ENCODE data around the gene FHL3. TPM values are rescaled to one million over a fixed set of nuclear protein-coding genes. Genes with fewer than 3 reads are reported as not detected.
A peak's percentile ranks its signal among the peaks of the same experiment; 100 is the strongest.

Gene FHL3
- polyA plus RNA-seq, 2 of the 4 experiments (the other 2 are of a cell fraction) = 1.4 to 5.4 TPM

DNA sequence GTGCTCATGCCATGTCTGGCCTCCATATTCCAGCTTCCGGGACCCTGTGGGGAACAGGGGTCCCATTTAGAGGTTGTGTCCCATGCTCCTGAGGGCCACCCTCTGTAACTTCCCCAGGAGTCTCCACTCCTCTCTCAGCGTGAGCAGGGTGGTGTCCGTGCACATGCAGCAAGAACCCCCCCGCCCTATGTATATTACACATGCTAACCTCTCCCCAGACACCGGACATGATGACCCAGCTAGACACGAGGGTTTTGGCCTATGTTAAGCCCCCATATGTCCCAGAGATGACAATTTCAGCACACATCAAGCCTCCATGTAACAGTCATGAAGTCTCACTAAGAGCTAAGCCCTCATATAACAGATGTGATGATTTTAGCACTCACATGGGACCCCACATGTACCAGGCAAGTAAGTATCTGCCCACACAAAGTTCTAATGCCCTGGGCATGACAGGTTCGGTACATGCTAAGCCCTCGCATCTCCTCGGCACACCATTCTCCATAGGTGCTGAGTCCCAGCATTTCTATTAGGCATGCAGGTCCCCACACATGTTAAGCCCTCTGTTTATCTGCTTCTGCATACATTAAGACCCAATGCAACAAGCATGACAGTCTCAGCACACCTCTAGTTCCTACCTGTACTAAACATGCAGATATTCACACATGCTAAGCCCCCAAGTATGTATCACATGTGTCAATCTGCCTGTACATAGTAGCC is 7.1 kb downstream of the FHL3 start:
- peak overlapping the region in 1 of 2 experiments; percentile 87; a peak in 3 of 6 replicates for H3K27ac ChIP-seq
- ChIA-PET POLR2A (no interaction called here), CTCF (interaction anchor here (1.0 to 6.9 kb wide), 3 partner anchors 8 to 20 kb away, joined by 3 to 53 read pairs (median 8); partner anchors contain the start of gene SF3A3)
- ATAC-seq = no peak
- H3K4me3 ChIP-seq = no peak overlapping the region
- H3K4me2 ChIP-seq = no peak overlapping the region
- no peak for DNase-seq (ENCODE audit: low read depth in 1 of 2, low spot score in 1 of 2)
- WGBS (ENCODE audit: missing lambda C conversion rate) = 81% methylated on average over 9 of the region's 9 CpGs
- FAIRE-seq = no peak
- TF ChIP-seq NPAS2 (CRISPR knock-in tag; IDR thresholded peaks at IDR 0.05; ENCODE audit: borderline replicate concordance) = no peak
- TF ChIP-seq FOXS1 (CRISPR knock-in tag; IDR thresholded peaks at IDR 0.05) = no peak
- no peak for TF ChIP-seq JUN (IDR thresholded peaks at IDR 0.05)
- no peak for TF ChIP-seq NR3C1 (IDR thresholded peaks at IDR 0.05)
- no peak for TF ChIP-seq CBX2 (IDR thresholded peaks at IDR 0.05; ENCODE audit: borderline replicate concordance, low read depth)
- TF ChIP-seq MAZ (IDR thresholded peaks at IDR 0.05; ENCODE audit: borderline replicate concordance, low read depth, low read length) = no peak
- no peak for TF ChIP-seq RCOR1 (IDR thresholded peaks at IDR 0.05; ENCODE audit: low read depth, low read length)
- no peak for TF ChIP-seq SREBF2 (IDR thresholded peaks at IDR 0.05)
- TF ChIP-seq BHLHE40 (IDR thresholded peaks at IDR 0.05; ENCODE audit: low read depth, low read length) = no peak
- no peak for TF ChIP-seq TFCP2L1 (CRISPR knock-in tag; IDR thresholded peaks at IDR 0.05)
- no peaks in the 10 kb centered on the region for H3K9me3 ChIP-seq
- H3K4me1 ChIP-seq = peaks cover 31% of the 10 kb centered on the region

DNA sequence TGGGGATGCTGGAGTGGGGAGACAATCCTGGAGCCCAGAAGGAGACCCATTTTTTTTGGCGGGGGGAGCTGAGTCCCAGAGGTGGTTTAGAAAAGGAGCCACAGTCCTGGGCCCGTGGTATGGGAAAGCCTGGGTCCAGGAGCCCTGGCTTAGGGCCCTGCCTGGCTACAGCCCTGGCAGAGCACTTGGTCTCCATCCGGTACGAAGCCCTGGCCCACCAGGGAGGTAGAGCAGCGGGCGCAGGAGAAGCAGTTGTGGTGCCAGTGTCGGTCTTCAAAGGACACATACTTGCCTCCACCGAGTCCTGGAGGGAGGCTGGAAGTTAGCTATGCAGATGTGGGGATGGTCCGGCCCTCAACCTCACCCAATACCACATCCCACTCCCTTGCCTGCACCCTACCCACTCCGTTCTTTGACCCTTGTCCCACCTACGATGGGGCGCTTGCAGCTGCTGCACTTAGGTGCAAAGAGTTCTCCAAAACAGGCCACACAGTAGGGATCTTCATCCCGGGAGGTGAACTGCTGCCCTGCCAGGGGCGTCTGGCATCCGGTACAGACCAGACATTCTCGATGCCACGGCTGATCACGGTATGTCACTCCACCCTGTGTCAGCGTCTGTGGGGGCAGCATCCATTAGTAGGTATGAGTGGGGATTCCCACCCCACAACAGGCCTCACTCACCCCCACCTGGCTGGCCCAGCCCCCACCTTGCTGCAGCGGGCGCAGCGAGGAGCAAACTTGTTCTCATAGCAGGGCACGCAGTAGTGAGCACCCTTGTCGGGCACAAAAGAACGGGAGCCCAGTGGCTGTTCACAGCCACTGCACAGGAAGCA is 7.8 kb downstream of the FHL3 start:
- ATAC-seq = no peak
- WGBS (ENCODE audit: missing lambda C conversion rate) = 97% methylated on average over 9 of the region's 25 CpGs
- Histone ChIP-seq H3K27ac (no peak overlapping the region), H3K4me2 (no peak overlapping the region), H3K4me1 (peaks cover 31% of the 10 kb centered on the region), H3K9me3 (no peaks in the 10 kb centered on the region), H3K4me3 (no peak overlapping the region)
- ChIA-PET POLR2A (no interaction called here), CTCF (interaction anchor here (2.1 to 6.9 kb wide), 2 partner anchors 7 to 21 kb away, joined by 8 to 53 read pairs; partner anchors contain the start of gene SF3A3)
- TF ChIP-seq HOXA7 (CRISPR knock-in tag; IDR thresholded peaks at IDR 0.05) = no peak
- TF ChIP-seq TP53 (CRISPR knock-in tag; IDR thresholded peaks at IDR 0.05) = no peak
- TF ChIP-seq, protein P1, sequence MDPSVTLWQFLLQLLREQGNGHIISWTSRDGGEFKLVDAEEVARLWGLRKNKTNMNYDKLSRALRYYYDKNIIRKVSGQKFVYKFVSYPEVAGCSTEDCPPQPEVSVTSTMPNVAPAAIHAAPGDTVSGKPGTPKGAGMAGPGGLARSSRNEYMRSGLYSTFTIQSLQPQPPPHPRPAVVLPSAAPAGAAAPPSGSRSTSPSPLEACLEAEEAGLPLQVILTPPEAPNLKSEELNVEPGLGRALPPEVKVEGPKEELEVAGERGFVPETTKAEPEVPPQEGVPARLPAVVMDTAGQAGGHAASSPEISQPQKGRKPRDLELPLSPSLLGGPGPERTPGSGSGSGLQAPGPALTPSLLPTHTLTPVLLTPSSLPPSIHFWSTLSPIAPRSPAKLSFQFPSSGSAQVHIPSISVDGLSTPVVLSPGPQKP (IDR thresholded peaks at IDR 0.05; ENCODE audit: low read depth, low read length) = no peak
- no peak for TF ChIP-seq RNF2 (IDR thresholded peaks at IDR 0.05; ENCODE audit: borderline replicate concordance, low read depth)
- TF ChIP-seq, protein P2, sequence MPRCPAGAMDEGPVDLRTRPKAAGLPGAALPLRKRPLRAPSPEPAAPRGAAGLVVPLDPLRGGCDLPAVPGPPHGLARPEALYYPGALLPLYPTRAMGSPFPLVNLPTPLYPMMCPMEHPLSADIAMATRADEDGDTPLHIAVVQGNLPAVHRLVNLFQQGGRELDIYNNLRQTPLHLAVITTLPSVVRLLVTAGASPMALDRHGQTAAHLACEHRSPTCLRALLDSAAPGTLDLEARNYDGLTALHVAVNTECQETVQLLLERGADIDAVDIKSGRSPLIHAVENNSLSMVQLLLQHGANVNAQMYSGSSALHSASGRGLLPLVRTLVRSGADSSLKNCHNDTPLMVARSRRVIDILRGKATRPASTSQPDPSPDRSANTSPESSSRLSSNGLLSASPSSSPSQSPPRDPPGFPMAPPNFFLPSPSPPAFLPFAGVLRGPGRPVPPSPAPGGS (IDR thresholded peaks at IDR 0.05) = no peak
- no peak for TF ChIP-seq ESRRA (IDR thresholded peaks at IDR 0.05; ENCODE audit: borderline replicate concordance, low read length)
- no peak for TF ChIP-seq CEBPB (IDR thresholded peaks at IDR 0.05)
- no peak for TF ChIP-seq KDM5A (IDR thresholded peaks at IDR 0.05)
- no peak for TF ChIP-seq BHLHE40 (IDR thresholded peaks at IDR 0.05; ENCODE audit: low read depth, low read length)
- FAIRE-seq = no peak
- no peak for DNase-seq (ENCODE audit: low read depth in 1 of 2, low spot score in 1 of 2)

DNA sequence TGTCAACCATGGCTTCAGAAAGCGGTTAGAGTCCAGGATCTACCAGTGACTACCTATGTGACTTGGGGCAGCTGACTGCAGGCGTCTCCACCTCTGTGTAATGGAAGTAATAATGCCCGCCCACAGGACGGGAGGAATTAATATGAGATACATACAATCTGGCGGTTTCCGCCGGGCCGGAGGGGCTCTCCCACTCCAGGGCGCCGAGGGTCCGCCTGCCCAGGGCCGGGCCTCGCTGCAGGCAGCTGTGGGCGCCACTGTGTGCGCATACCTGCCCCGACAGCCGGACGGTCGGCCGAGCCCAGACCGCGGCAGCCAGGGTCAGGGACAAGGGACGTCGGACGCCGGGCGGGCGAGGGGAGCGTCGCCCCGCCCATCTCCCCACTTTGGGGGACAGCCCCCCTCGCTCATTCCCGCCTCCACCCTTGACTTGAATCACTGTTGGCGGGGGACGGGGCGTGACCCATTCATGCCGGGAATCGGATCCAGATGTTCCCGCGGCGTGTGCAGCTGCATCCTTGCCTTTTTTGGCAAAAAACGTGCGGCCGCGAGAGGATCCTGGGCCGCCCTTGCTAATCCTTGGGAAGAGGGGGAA is 9.5 kb downstream of the FHL3 start:
- ChIA-PET CTCF (interaction anchor here (0.9 kb wide), 1 partner anchor 839 kb away, joined by 3 read pairs; no protein-coding TSS in a partner anchor), POLR2A (no interaction called here)
- peaks cover 22% of the 10 kb centered on the region for H3K4me1 ChIP-seq
- TF ChIP-seq HOXA7 (CRISPR knock-in tag; IDR thresholded peaks at IDR 0.05) (no peak), ZC3H11A (IDR thresholded peaks at IDR 0.05) (no peak), FOSB (CRISPR knock-in tag; IDR thresholded peaks at IDR 0.05) (no peak), EHF (CRISPR knock-in tag; IDR thresholded peaks at IDR 0.05) (no peak), MAZ (IDR thresholded peaks at IDR 0.05; ENCODE audit: borderline replicate concordance, low read depth, low read length) (no peak), POLR2AphosphoS2 (conservative IDR thresholded peaks at IDR 0.05; ENCODE audit: low read length) (no peak), RAD21 (conservative IDR thresholded peaks at IDR 0.05 in 1 of 2, IDR thresholded peaks at IDR 0.05 in 1 of 2) (no peak), TFCP2L1 (CRISPR knock-in tag; IDR thresholded peaks at IDR 0.05) (no peak), ESRRA (IDR thresholded peaks at IDR 0.05; ENCODE audit: borderline replicate concordance, low read length) (no peak), GATA3 (IDR thresholded peaks at IDR 0.05; ENCODE audit: borderline replicate concordance) (no peak), SMC3 (IDR thresholded peaks at IDR 0.05) (no peak), FOSL2 (IDR thresholded peaks at IDR 0.05) (no peak), FOSL2 (CRISPR knock-in tag; IDR thresholded peaks at IDR 0.05) (no peak), CBX8 (IDR thresholded peaks at IDR 0.05) (no peak)
- WGBS (ENCODE audit: missing lambda C conversion rate) = 92% methylated on average over 45 of the region's 46 CpGs
- no peak overlapping the region for H3K4me2 ChIP-seq
- DNase-seq (ENCODE audit: low read depth in 1 of 2, low spot score in 1 of 2) (no peak), FAIRE-seq (no peak), ATAC-seq (no peak)
- H3K27ac ChIP-seq = no peak overlapping the region
- H3K9me3 ChIP-seq = no peaks in the 10 kb centered on the region
- no peak overlapping the region for H3K4me3 ChIP-seq
